CD4-positive, alpha-beta T cell treated with Interleukin-15 for 4 hours (primary cell): ENCODE measurements around the gene CIDEB.

Experiments used
- DNase-seq: peaks from one replicate; pipeline ENCODE4 v3.0.0-alpha.2; 2020; ENCODE audit warnings: low spot score

CIDEB gene

GRCh38 chr14:24269910-24270536 lies 37.8 kb downstream of the CIDEB start:
- DNase-seq: no peak

DNA sequence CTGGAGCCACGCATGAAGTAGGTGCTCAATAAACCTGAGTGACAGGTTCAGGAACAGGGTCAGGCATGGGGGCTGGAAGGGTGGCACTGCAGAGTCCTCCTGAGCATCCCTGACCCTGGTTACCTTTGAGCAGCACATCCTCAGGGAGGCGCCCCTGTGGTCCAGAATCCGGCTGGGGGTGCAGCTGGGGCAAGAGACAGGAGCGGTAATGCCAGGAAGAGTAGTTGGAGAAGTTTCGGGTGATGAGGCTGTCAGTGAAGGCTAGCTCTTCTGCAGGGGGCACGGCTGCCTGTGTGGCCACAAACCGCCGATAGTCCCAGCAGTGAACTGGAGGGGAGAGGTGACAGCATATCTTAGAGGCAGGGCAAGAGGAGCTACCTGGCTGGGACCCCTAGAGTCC lies 38.4 kb downstream of the CIDEB start:
- DNase-seq: no peak

DNA sequence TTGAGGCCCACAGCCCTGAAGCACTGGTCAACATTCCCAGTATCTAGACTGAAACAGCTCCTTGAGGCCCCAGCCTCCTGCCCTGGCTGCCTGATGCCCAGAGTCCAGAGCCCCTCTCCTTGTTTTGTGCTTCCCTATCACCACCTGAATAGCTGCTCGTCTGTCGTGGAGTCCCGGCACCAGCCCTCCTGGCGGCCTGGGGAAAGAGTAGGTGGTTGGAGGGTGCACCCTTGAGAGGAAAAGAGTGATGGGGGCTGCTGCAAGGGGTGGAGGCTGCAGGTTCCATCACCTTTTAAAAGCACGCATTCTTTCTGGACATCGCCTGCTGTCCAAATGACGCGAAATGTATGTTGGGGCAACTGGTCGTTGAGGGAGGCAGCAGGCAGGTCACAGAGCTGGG lies 39.6 kb downstream of the CIDEB start:
- DNase-seq: no peak

- DNase-seq: no peak
Observed at GRCh38 chr14:24267516-24267915, 40.3 kb downstream of the CIDEB start.

- DNase-seq: no peak
Observed at GRCh38 chr14:24266344-24267244, 41.2 kb downstream of the CIDEB start.

GRCh38 chr14:24264298-24264697 lies 43.5 kb downstream of the CIDEB start:
- no peak for DNase-seq

DNA sequence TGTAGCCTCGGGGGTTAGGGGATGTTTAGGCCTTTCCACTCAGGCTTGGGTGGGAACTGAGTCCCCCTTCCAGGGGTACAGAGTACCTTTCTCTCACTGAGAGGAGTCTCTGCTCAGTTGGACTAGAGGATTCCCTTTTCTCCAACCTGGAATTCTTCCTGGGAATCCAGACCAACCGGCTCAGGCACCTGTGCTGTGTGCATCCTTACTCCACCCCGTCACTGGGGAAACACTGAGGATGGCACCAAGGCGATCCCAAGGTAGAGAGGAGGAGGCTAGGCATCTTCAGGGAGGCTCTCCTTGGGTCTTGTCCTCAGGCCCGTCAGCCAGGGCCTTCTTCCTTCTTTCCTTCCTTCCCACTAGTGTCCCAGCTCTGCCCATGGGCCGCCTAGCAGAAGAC lies 43.9 kb downstream of the CIDEB start:
- DNase-seq: no peak

DNA sequence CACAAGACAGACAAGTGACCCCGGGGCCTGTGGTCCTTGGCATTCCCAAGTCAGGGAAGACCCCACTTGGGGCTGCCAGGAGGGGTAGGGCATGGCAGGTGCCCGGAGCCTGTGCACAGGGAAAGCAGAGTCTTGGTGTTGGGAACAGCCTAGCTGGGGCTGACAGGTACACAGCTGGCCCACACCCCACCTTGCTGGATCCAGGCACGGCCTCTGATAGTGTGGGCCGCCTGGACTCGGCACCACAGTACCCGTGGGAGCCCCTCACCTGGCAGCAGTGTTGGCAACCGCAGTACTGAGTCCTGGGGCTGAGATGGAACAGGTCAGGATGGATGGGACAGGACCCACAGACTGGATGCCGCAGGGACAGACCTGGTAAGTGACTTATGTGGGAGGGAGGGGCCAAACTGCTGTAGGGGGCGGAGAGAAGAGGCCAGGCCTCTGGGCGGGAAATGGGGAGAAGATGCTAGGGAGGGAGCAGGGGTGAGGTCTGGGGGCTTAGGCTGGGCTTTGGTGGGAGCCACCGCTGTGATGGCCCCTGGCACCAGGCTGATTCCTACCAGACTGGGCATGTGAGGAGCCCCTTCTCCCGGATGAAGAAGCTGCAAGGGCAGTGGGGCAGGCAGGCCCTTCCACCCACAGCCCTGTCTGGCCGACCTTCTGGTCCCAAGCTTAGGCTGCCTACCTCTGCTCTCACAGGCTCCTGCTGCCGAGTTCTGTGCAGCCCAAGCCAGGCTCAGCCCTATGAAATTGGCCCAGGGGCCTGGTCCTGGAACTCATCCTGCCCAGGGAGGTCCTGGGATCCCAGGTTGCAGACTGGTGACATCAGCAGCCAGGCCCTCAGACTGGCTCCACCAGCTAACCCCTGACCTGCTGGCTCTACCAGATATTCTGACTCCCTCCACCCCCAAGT lies 44.7 kb downstream of the CIDEB start, which contains the start of gene TGM1:
TSS of gene TGM1 (minus strand) at position 357 of the 913 bp plus-strand sequence. CDS start 825 bp downstream, outside the sequence.
- DNase-seq: no peak

- DNase-seq: no peak
Observed at GRCh38 chr14:24261969-24262327, 45.8 kb downstream of the CIDEB start.

GRCh38 chr14:24261256-24261968 lies 46.4 kb downstream of the CIDEB start:
- DNase-seq: no peak

DNA sequence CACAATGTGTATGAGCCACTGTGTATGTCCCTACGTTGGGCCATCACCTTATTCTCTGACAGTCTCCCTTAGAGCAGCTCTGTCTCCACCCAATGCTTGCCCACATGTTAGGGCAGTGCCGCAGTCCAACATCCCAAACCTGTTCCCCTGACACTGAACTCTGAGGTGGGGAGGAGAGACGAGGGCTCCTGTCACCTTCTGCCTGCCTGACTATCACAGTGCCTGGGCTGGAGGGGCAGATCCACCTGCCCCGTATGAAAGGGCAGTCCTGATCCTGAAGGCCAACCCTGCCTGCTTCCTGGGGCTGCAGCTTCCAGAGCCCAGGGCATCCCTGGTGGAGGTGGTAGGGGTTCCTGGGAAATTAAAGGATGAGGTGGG lies 47.0 kb downstream of the CIDEB start:
- DNase-seq: no peak

- DNase-seq: no peak
Observed at GRCh38 chr14:24260026-24260779, 47.6 kb downstream of the CIDEB start.

DNA sequence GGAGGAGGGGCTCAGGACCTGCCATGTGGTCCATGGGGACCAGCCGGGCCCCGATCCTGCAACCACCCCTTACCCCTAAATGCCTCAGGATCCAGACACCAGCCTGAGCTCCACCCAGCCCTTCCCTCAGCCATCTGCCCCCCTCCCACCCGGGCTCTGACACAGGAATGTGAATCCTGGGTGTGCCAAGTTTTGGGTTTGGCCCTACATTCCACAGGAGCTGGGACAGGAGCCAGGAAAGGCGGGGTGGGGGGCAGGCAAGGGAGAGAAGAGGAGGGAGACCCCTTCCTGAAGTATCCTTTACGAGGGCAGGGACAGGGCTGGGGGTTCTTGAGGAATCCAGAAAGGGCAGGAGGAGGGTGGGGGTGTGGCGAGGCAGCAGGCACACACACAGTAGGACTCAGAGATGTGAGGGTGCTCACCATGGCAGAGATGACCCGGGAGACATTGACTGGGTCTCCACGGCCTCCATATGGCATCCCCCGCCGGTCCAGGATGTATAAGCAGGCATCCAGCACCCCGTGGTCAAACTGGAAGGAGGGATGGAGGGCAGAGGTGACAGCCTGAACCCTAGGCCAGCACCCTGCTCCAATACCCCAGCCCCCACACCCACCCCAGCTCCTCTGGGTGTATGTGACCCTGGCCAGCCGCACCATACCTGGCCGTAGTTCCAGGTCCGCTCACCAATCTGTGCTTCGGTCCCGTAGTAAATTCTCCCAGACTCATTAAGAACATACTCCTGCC lies 48.3 kb downstream of the CIDEB start:
- DNase-seq: no peak

- no peak for DNase-seq
Observed at GRCh38 chr14:24258548-24259265, 49.1 kb downstream of the CIDEB start.

DNA sequence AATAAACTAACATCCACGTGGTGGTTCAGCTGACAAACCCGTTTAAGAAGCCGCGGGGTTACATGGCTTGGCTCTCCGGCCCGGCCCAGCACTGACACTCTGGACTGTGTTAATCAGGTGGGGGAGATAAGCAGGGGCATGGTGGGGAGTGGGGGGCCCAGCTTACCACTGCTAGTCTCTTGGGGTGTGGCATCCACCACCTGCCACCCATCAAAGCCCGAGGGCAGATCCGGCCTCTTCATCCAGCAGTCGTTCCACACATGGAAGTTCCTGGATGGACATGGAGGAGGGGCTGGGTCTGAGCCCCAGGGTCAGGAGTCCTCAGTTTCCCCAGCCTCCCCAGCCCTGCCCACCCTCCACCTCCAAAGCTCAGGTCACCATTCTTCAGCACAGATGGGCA lies 49.7 kb downstream of the CIDEB start:
- no peak for DNase-seq

DNA sequence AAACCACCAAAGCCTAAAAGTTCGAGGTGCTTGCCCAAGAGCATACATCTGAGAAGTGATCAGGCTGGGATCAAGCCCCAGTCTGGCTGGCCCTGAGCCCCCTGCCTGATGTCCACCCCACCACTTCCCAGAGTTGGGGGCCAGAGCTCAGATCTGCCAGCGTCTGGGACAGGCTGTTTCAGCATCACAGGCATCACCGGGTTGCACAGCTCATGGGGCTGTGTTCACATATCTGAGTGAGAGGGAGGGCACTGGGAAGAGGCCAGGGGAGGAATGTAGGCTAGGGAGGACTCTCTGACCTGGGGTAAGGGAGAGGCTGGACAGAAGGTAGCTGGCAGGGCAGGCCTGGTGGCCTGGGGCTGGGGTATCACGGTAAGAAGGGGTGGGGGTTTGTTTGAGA lies 50.8 kb downstream of the CIDEB start:
- DNase-seq: no peak

DNA sequence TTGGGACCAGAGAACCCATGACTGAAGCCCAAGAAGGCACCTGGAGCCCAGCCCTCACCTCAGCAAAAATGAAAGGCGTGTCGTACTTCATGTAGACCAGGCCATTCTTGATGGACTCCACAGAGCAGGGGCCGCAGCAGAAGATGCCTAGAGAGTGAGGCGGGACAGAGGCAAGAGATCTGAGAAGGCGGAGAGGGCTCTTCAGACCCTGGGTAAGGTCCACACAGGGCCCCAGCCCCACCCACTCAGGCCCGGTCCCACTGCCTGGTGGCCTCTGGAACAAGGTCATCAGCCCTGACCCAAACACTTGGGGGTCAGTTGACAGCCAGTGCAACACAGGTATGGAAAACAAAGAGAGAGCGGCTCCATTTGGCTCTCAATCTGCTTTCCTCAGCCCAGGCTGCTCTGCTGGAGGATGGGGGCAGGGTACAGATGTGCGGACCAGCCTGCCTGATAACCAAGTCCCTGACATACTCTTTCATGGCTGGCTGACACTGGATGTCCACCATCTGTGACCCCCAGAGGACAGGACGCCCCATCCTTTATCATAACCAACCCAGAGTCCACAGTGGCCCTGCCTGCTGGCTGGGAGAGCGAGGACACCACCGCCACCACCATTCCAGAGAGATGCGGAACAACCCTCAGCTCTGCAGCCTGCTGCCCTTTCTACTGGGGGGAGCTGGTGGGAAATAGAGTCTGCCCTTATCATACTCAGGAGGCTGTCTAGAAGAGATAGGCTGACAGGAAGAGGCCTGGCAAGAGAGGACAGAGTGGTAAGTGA lies 51.7 kb downstream of the CIDEB start:
- DNase-seq: no peak

GRCh38 chr14:24255438-24255837 lies 52.3 kb downstream of the CIDEB start:
- DNase-seq: no peak
